HepG2 (cell line): ENCODE measurements around the gene LRIT1. TPM values are rescaled to one million over a fixed set of nuclear protein-coding genes. Genes with fewer than 3 reads are reported as not detected.
A peak's percentile ranks its signal among the peaks of the same experiment; 100 is the strongest.

Experiments used
- ATAC-seq: fragments of 200-7000 bp; cut with Tn5 transposase; 3 replicates; pipeline ENCODE4 v1.9.1; 2020; ENCODE audit warnings: mild to moderate bottlenecking, moderate library complexity
- BruUV-seq: library from RNA; stranded (reverse); fragments of 400-500 nt; replicated peaks from 2 replicates; lab custom pipeline; 2021; lab: Mats Ljungman, UMichigan
- CTCF ChIA-PET: fragments of 300-600 bp; formaldehyde crosslinking; extraction: SDS; loops from one replicate; lab custom pipeline; 2021; ENCODE audit warnings: low total read pairs, inconsistent platforms, low intra/inter-chr PET ratio; lab: Yijun Ruan, JAX
- POLR2A ChIA-PET: fragments of 350-600 bp; sonication (Branson Sonifier 250); formaldehyde crosslinking; loops from one replicate; lab custom pipeline; 2020; ENCODE audit warnings: antibody characterized with exemption, inconsistent platforms; lab: Yijun Ruan, JAX
- DNase-seq: peaks from one replicate; pipeline ENCODE4 v3.0.0-alpha.2; 2015; ENCODE audit warnings: low spot score
- FAIRE-seq: peaks from 3 replicates; lab custom pipeline; 2011; peaks lifted over from hg19 to GRCh38; lab: Jason Lieb, UNC
- H2AFZ ChIP-seq: one replicate; pipeline ENCODE4 v1.6.1; 2011; ENCODE audit warnings: low read length, inconsistent platforms
- H3K27ac ChIP-seq: fragments of 300-600 bp; 3 replicates; pipeline ENCODE4 v1.8.0; 2011; ENCODE audit warnings: mixed run types, mild to moderate bottlenecking, mixed read lengths, low read length, inconsistent platforms; ENCODE audit not compliant: insufficient read depth; ENCODE audit errors: extremely low read length
- H3K27me3 ChIP-seq, 2 experiments: fragments of 200-600 bp in 1 of 2; 2 replicates in 1 of 2; 3 replicates in 1 of 2; pipeline versions ENCODE4 v1.6.0 to v1.8.0; 2011; ENCODE audit warnings: low read length in 2 of 2, mild to moderate bottlenecking in 2 of 2, moderate library complexity in 2 of 2, inconsistent platforms in 1 of 2; ENCODE audit not compliant: insufficient read depth in 2 of 2, control insufficient read depth in 1 of 2
- H3K36me3 ChIP-seq, 2 experiments: fragments of 200-600 bp in 1 of 2; replicated peaks in 1 of 2; 2 replicates in 1 of 2; 3 replicates in 1 of 2; pipeline versions ENCODE4 v1.5.1 to v1.8.0; 2011; ENCODE audit warnings: low read length in 2 of 2, inconsistent platforms in 1 of 2; ENCODE audit not compliant: insufficient read depth in 2 of 2, control insufficient read depth in 1 of 2
- H3K4me1 ChIP-seq: 2 replicates; pipeline ENCODE4 v1.5.1; 2012; ENCODE audit warnings: low read length, inconsistent platforms; ENCODE audit not compliant: insufficient read depth
- H3K4me2 ChIP-seq: 2 replicates; pipeline ENCODE4 v1.6.0; 2011; ENCODE audit warnings: low read depth, low read length, inconsistent platforms
- H3K4me3 ChIP-seq, 3 experiments: fragments of 200-600 bp in 1 of 3; sonication (generic), shearing (Covaris generic) in 1 of 3; replicated peaks in 1 of 3; 2 replicates each; pipeline ENCODE4 v1.5.1; 2011 to 2016; ENCODE audit warnings: low read length in 3 of 3, inconsistent platforms in 2 of 3, low read depth in 2 of 3, mild to moderate bottlenecking in 2 of 3, control low read depth in 1 of 3, mixed read lengths in 1 of 3; ENCODE audit not compliant: insufficient read depth in 1 of 3
- H3K79me2 ChIP-seq: one replicate; pipeline ENCODE4 v1.6.1; 2011; ENCODE audit warnings: low read length, inconsistent platforms; ENCODE audit not compliant: insufficient read depth
- H3K9ac ChIP-seq: 2 replicates; pipeline ENCODE4 v1.6.0; 2011; ENCODE audit warnings: mild to moderate bottlenecking, low read depth, low read length, inconsistent platforms; ENCODE audit not compliant: insufficient read depth
- H3K9me3 ChIP-seq: 2 replicates; pipeline ENCODE4 v1.5.1; 2012; ENCODE audit warnings: mild to moderate bottlenecking, low read length
- H4K20me1 ChIP-seq: 2 replicates; pipeline ENCODE4 v1.6.0; 2011; ENCODE audit warnings: inconsistent platforms, mild to moderate bottlenecking, low read length, moderate library complexity; ENCODE audit not compliant: insufficient read depth
- ELF1 ChIP-seq: sonication (generic); formaldehyde crosslinking; IDR thresholded peaks from 2 replicates; pipeline ENCODE4 v1.4.0; 2020; ENCODE audit warnings: missing genetic modification reagents
- ELF3 ChIP-seq: IDR thresholded peaks from 2 replicates; pipeline ENCODE4 v1.6.1; 2016; ENCODE audit warnings: missing genetic modification reagents, missing compliant biosample characterization
- MED8 ChIP-seq: sonication (generic); formaldehyde crosslinking; IDR thresholded peaks from 2 replicates; pipeline ENCODE4 v1.8.1; 2023; ENCODE audit warnings: mild to moderate bottlenecking, missing genetic modification reagents; ENCODE audit not compliant: insufficient replicate concordance
- PHF8 ChIP-seq: sonication (generic); formaldehyde crosslinking; IDR thresholded peaks from 2 replicates; pipeline ENCODE4 v1.5.0; 2020; ENCODE audit warnings: missing genetic modification reagents
- PITX1 ChIP-seq: sonication (generic); formaldehyde crosslinking; IDR thresholded peaks from 2 replicates; pipeline ENCODE4 v1.5.1; 2020; ENCODE audit warnings: mild to moderate bottlenecking, missing genetic modification reagents
- SOX13 ChIP-seq, 3 experiments: fragments of 450-650 bp in 1 of 3; sonication (generic) in 1 of 3; formaldehyde crosslinking in 1 of 3; IDR thresholded peaks in 2 of 3; conservative IDR thresholded peaks in 1 of 3; 2 replicates each; pipeline versions ENCODE4 v1.5.0 to v1.6.1; 2016 to 2020; ENCODE audit warnings: antibody characterized with exemption in 1 of 3, mild to moderate bottlenecking in 1 of 3, missing compliant biosample characterization in 1 of 3, missing genetic modification reagents in 1 of 3, moderate library complexity in 1 of 3
- TOPORS ChIP-seq: sonication (generic); formaldehyde crosslinking; IDR thresholded peaks from 2 replicates; pipeline ENCODE4 v1.8.0; 2023; ENCODE audit warnings: mild to moderate bottlenecking, missing genetic modification reagents
- ZNF446 ChIP-seq: sonication (generic); formaldehyde crosslinking; IDR thresholded peaks from 2 replicates; pipeline ENCODE4 v1.5.0; 2020; ENCODE audit warnings: mild to moderate bottlenecking, missing genetic modification reagents
- ZNF546 ChIP-seq: sonication (generic); formaldehyde crosslinking; conservative IDR thresholded peaks from 2 replicates; pipeline ENCODE4 v1.8.1; 2023; ENCODE audit warnings: mild to moderate bottlenecking, missing genetic modification reagents
- ZNF556 ChIP-seq: sonication (generic); formaldehyde crosslinking; IDR thresholded peaks from 2 replicates; pipeline ENCODE4 v1.4.0; 2020; ENCODE audit warnings: mild to moderate bottlenecking, missing genetic modification reagents, borderline replicate concordance
- ZNF577 ChIP-seq: sonication (generic); formaldehyde crosslinking; IDR thresholded peaks from 2 replicates; pipeline ENCODE4 v1.4.0; 2020; ENCODE audit warnings: mild to moderate bottlenecking, low read depth, missing genetic modification reagents, borderline replicate concordance
- ZZZ3 ChIP-seq: sonication (generic); formaldehyde crosslinking; IDR thresholded peaks from 2 replicates; pipeline ENCODE4 v1.4.0; 2020; ENCODE audit warnings: missing genetic modification reagents, mild to moderate bottlenecking, borderline replicate concordance
- WGBS: methylation state at CpG from one replicate; pipeline ENCODE4 v1.1.6; 2017; ENCODE audit warnings: low lambda C conversion rate; 5-methylcytosine and 5-hydroxymethylcytosine counted together
- in situ Hi-C: cut with HindIII; loops from 2 replicates; pipeline ENCODE4 v1.10.0; 2017; ENCODE audit warnings: low pct_unique_long_range_greater_than_20kb; ENCODE audit not compliant: extremely low pct_ligation_motif_present
- intact Hi-C: fragments of 100-400 bp; cut with micrococcal nuclease; formaldehyde crosslinking; loops from one replicate; pipeline ENCODE4 v1.10.0; 2022; ENCODE audit not compliant: unreplicated experiment
- polyA plus RNA-seq, 8 experiments: library from polyadenylated mRNA; depleted of rRNA in 3 of 8; stranded (reverse) in 7 of 8; unstranded in 1 of 8; fragments of >200 nt; fragmentation: Illumina TruSeq in 4 of 8; extraction: Trizol in 4 of 8; gene quantifications; 2 replicates each; pipeline versions ENCODE4 v1.2.1 to v1.2.3, GENCODE V29; 2011 to 2016; ENCODE audit warnings: low read depth in 4 of 8, missing spikeins in 1 of 8, mixed read lengths in 1 of 8; ENCODE audit not compliant: insufficient read depth in 1 of 8
- total RNA-seq, 5 experiments: library from RNA; depleted of rRNA; stranded (reverse); fragments of >200 nt; fragmentation: Illumina TruSeq; extraction: Trizol; gene quantifications; 2 replicates each; pipeline ENCODE4 v1.2.3, GENCODE V29; 2016; ENCODE audit warnings: low read depth in 1 of 5
- TF ChIP-seq, protein P1 (sequence below): sonication (generic); IDR thresholded peaks from 2 replicates; pipeline ENCODE4 v1.6.1; 2016; ENCODE audit warnings: low read depth, borderline replicate concordance
- TF ChIP-seq, protein P2 (sequence below): sonication (generic); formaldehyde crosslinking; IDR thresholded peaks from 2 replicates; pipeline ENCODE4 v1.5.0; 2020; ENCODE audit warnings: mild to moderate bottlenecking, missing genetic modification reagents, moderate library complexity
- TF ChIP-seq, protein P3 (sequence below): sonication (generic); formaldehyde crosslinking; IDR thresholded peaks from 2 replicates; pipeline ENCODE4 v1.4.0; 2020; ENCODE audit warnings: missing genetic modification reagents, mild to moderate bottlenecking, borderline replicate concordance
- TF ChIP-seq, protein P4 (sequence below): sonication (generic); formaldehyde crosslinking; conservative IDR thresholded peaks from 2 replicates; pipeline ENCODE4 v1.8.0; 2022; ENCODE audit warnings: missing genetic modification reagents

Gene LRIT1
- total and polyA plus RNA-seq, 2 of the 13 experiments (the other 11 are each of a cell fraction or from before 2014, with no cell fraction given) = not detected

DNA sequence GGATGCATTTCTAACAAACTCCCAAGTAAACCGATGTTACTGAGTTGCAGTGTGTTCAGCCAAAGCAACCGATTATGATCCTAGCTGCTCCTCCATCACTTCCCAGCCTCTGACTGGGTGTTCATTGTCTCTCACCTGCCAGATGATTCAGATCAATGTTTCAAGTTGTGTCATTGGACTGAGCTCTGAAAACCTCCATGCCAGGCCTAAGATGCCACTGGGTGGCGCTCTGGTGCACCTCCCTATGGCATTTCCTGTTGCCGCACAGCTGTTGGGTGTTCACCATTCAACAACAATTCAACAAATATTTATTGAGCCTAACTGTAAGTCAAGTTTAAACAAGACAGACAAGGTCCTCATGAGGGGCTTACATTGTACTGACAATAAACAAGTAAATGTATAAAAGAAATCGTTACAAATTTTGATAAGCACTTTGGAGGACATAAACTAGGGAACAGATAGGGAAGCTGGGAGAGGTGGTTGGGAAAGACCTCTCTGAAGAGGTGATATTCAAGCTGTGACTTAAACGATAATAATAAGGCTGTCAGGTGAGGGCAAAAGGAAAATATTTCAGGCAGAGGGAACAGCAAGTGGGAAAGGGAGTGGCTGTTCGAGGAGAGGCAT, 26.3 kb upstream of the LRIT1 start (continued):
- TF ChIP-seq ZNF577 (CRISPR knock-in tag) (no peak), ELF3 (CRISPR knock-in tag) (0 out of 2 replicates have a peak, but pooled peaks have one; percentile 30), ELF1 (CRISPR knock-in tag) (0 out of 2 replicates have a peak, but pooled peaks have one; percentile 44)
- TF ChIP-seq, protein P1, sequence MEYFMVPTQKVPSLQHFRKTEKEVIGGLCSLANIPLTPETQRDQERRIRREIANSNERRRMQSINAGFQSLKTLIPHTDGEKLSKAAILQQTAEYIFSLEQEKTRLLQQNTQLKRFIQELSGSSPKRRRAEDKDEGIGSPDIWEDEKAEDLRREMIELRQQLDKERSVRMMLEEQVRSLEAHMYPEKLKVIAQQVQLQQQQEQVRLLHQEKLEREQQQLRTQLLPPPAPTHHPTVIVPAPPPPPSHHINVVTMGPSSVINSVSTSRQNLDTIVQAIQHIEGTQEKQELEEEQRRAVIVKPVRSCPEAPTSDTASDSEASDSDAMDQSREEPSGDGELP = peak; percentile 67; the same call in 1 of the 2 replicates
- TF ChIP-seq, protein P2, sequence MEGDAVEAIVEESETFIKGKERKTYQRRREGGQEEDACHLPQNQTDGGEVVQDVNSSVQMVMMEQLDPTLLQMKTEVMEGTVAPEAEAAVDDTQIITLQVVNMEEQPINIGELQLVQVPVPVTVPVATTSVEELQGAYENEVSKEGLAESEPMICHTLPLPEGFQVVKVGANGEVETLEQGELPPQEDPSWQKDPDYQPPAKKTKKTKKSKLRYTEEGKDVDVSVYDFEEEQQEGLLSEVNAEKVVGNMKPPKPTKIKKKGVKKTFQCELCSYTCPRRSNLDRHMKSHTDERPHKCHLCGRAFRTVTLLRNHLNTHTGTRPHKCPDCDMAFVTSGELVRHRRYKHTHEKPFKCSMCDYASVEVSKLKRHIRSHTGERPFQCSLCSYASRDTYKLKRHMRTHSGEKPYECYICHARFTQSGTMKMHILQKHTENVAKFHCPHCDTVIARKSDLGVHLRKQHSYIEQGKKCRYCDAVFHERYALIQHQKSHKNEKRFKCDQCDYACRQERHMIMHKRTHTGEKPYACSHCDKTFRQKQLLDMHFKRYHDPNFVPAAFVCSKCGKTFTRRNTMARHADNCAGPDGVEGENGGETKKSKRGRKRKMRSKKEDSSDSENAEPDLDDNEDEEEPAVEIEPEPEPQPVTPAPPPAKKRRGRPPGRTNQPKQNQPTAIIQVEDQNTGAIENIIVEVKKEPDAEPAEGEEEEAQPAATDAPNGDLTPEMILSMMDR (CRISPR knock-in tag) = peak; percentile 59

DNA sequence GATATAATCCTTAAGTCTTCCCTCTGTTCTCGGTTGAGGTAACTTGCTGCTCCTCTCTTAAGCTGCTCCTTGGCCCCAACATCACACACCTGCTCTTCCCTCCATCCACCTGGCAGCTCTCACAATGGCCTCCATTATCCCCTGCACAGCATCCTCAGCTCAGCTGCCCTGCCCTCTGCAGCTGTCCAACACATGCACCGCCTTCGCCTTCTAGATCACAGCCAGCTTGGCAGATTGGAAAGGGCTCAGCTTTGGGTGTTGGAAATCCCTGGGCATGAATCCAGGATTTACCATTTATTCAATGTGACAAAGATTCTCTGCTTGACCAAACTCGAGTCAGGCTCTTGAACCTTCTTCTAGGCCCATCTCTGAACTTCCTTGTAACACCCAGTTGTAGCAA, 24.1 kb upstream of the LRIT1 start:
- TF ChIP-seq PHF8 (CRISPR knock-in tag) = no peak
- TF ChIP-seq MED8 (CRISPR knock-in tag) = no peak
- TF ChIP-seq SOX13 (IDR thresholded peaks at IDR 0.05) = no peak
- TF ChIP-seq SOX13 (CRISPR knock-in tag; conservative IDR thresholded peaks at IDR 0.05 in 1 of 2, IDR thresholded peaks at IDR 0.05 in 1 of 2) = no peak
- no peak for TF ChIP-seq ZNF546 (CRISPR knock-in tag)
- TF ChIP-seq, protein P3, sequence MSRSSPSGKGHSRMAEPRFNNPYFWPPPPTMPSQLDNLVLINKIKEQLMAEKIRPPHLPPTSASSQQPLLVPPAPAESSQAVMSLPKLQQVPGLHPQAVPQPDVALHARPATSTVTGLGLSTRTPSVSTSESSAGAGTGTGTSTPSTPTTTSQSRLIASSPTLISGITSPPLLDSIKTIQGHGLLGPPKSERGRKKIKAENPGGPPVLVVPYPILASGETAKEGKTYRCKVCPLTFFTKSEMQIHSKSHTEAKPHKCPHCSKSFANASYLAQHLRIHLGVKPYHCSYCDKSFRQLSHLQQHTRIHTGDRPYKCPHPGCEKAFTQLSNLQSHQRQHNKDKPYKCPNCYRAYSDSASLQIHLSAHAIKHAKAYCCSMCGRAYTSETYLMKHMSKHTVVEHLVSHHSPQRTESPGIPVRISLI (CRISPR knock-in tag) = no peak
- TF ChIP-seq TOPORS (CRISPR knock-in tag) = no peak
- TF ChIP-seq PITX1 (CRISPR knock-in tag) = no peak
- TF ChIP-seq ZZZ3 (CRISPR knock-in tag) = no peak
- no peak for TF ChIP-seq ZNF556
- TF ChIP-seq, protein P4, sequence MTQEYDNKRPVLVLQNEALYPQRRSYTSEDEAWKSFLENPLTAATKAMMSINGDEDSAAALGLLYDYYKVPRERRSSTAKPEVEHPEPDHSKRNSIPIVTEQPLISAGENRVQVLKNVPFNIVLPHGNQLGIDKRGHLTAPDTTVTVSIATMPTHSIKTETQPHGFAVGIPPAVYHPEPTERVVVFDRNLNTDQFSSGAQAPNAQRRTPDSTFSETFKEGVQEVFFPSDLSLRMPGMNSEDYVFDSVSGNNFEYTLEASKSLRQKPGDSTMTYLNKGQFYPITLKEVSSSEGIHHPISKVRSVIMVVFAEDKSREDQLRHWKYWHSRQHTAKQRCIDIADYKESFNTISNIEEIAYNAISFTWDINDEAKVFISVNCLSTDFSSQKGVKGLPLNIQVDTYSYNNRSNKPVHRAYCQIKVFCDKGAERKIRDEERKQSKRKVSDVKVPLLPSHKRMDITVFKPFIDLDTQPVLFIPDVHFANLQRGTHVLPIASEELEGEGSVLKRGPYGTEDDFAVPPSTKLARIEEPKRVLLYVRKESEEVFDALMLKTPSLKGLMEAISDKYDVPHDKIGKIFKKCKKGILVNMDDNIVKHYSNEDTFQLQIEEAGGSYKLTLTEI (CRISPR knock-in tag) = no peak
- no peak for TF ChIP-seq ZNF446 (CRISPR knock-in tag)
- in situ Hi-C loops = loop anchor here (5.0 to 10.0 kb wide), 2 partner anchors 99 to 277 kb away; no protein-coding TSS in a partner anchor
- Histone ChIP-seq H4K20me1 (no peaks in the 10 kb centered on the region), H3K4me1 (peaks cover 9% of the 10 kb centered on the region; the same call in 1 of the 2 replicates), H2AFZ (no peak overlapping the region), H3K36me3 (no peaks in the 10 kb centered on the region), H3K9me3 (no peaks in the 10 kb centered on the region), H3K9ac (no peak overlapping the region), H3K27me3 (peaks cover 3 to 24% of the 10 kb centered on the region in 2 experiments; a peak in 3 of 5 replicates), H3K4me3 (no peak overlapping the region), H3K4me2 (no peak overlapping the region), H3K79me2 (no peaks in the 10 kb centered on the region), H3K27ac (no peak overlapping the region)
- intact Hi-C loops = loop anchor here (2.0 kb wide), 1 partner anchor 109 kb away; no protein-coding TSS in a partner anchor
- WGBS = 15% methylated on average over 4 of the region's 4 CpGs
- ChIA-PET POLR2A (no interaction called here), CTCF (interaction anchor here (1.5 to 1.7 kb wide), 2 partner anchors 272 to 348 kb away, joined by 4 to 10 read pairs; no protein-coding TSS in a partner anchor)
- ATAC-seq (peak; percentile 14; the same call in 2 of the 3 replicates), DNase-seq (no peak), FAIRE-seq (no peak)
- no TSS peak for BruUV-seq
